H1 (cell line): ENCODE measurements around the gene PLCB1. TPM values are rescaled to one million over a fixed set of nuclear protein-coding genes. Genes with fewer than 3 reads are reported as not detected.

Experiments used
- ATF2 ChIP-seq: IDR thresholded peaks from 2 replicates; pipeline ENCODE4 v1.6.1; 2012; ENCODE audit warnings: low read length, inconsistent platforms
- CBX5 ChIP-seq: fragments of 300-800, 300-1000 bp; sonication (generic); IDR thresholded peaks from 2 replicates; pipeline ENCODE4 v1.7.1; 2016; ENCODE audit warnings: antibody characterized with exemption, low read length, low read depth
- CBX8 ChIP-seq: fragments of 300-800, 300-1000 bp; sonication (generic); IDR thresholded peaks from 2 replicates; pipeline ENCODE4 v1.7.1; 2016; ENCODE audit warnings: low read depth, low read length, borderline replicate concordance
- CHD7 ChIP-seq: fragments of 300-600 bp; sonication (generic); IDR thresholded peaks from 2 replicates; pipeline ENCODE4 v1.7.1; 2012; ENCODE audit warnings: low read length, moderate library complexity, mild to moderate bottlenecking, inconsistent platforms; ENCODE audit not compliant: insufficient replicate concordance
- NRF1 ChIP-seq: IDR thresholded peaks from 2 replicates; pipeline ENCODE4 v1.6.1; 2011; ENCODE audit warnings: mild to moderate bottlenecking, low read depth, low read length, improper control_type of control experiment
- PHF8 ChIP-seq: fragments of 200-600 bp; sonication (generic); conservative IDR thresholded peaks from 2 replicates; pipeline ENCODE4 v1.7.1; 2012; ENCODE audit warnings: low read depth, mild to moderate bottlenecking, inconsistent platforms, low read length, moderate library complexity
- SP1 ChIP-seq: IDR thresholded peaks from 2 replicates; pipeline ENCODE4 v1.6.1; 2011; ENCODE audit warnings: low read depth, low read length
- SUZ12 ChIP-seq: fragments of 200-600 bp; sonication (generic); IDR thresholded peaks from 2 replicates; pipeline ENCODE4 v1.6.1; 2012; ENCODE audit warnings: mild to moderate bottlenecking, inconsistent platforms, low read length, moderate library complexity, mixed read lengths
- TAF7 ChIP-seq: optimal IDR thresholded peaks from 2 replicates; pipeline ENCODE3; 2011; ENCODE audit warnings: low read depth, mild to moderate bottlenecking, inconsistent platforms, low read length, moderate library complexity, borderline replicate concordance
- polyA plus RNA-seq, 7 experiments: library from polyadenylated mRNA; depleted of rRNA in 3 of 7; stranded (reverse) in 5 of 7; unstranded in 2 of 7; fragments of >200 nt in 5 of 7; fragments of 200-250 nt in 2 of 7; gene quantifications; 1 replicate in 5 of 7; 2 replicates in 1 of 7; 4 replicates in 1 of 7; pipeline versions ENCODE4 v1.2.1 to v1.2.3, GENCODE V29; 2011 to 2013; ENCODE audit warnings: missing spikeins in 2 of 7, mixed read lengths in 2 of 7
- total RNA-seq: library from RNA; stranded (reverse); fragmentation: NEBNext Ultra II Directional; extraction: Animal tissue kit (Norgen Biotek cat#: 25700); gene quantifications from 2 replicates; pipeline ENCODE4 v1.2.1, GENCODE V29; 2021

Gene PLCB1
- total and polyA plus RNA-seq, 2 of the 8 experiments (the other 6 are each of a cell fraction or from before 2014, with no cell fraction given) = 2.6 to 9.1 TPM

GRCh38 chr20:8678098-8678776 lies 546.2 kb downstream of the PLCB1 start (continued):
- TF ChIP-seq CHD7 (no peak), SUZ12 (no peak), NRF1 (no peak), CBX8 (no peak), ATF2 (no peak), CBX5 (no peak), PHF8 (no peak), TAF7 (no peak), SP1 (no peak)
